HCT116 (cell line): Measurements from ENCODE around the gene RRM1. TPM values are rescaled to one million over a fixed set of nuclear protein-coding genes. Genes with fewer than 3 reads are reported as not detected.

Source experiments
- ATAC-seq: fragments of 200-7000 bp; cut with Tn5 transposase; 2 replicates; pipeline ENCODE4 v1.9.1; 2020; ENCODE audit warnings: mild to moderate bottlenecking, moderate library complexity
- BruUV-seq: library from RNA; stranded (reverse); fragments of 400-500 nt; replicated peaks from 2 replicates; lab custom pipeline; 2021; lab: Mats Ljungman, UMichigan
- CTCF ChIA-PET: fragments of 300-600 bp; sonication (Branson Sonifier 250); formaldehyde crosslinking; loops from one replicate; lab custom pipeline; 2021; ENCODE audit warnings: antibody characterized with exemption; lab: Charles Lee
- POLR2A ChIA-PET: fragments of 300-600, 350-600 bp; sonication (Branson Sonifier 250); formaldehyde crosslinking; loops from one replicate; lab custom pipeline; 2021; ENCODE audit warnings: antibody characterized with exemption; lab: Charles Lee
- RAD21 ChIA-PET, 2 experiments: fragments of 300-600 bp; sonication (Branson Sonifier 250); formaldehyde crosslinking; loops; one replicate each; lab custom pipeline; 2023; ENCODE audit warnings: low total read pairs in 2 of 2; ENCODE audit not compliant: uncharacterized antibody in 2 of 2, unreplicated experiment in 2 of 2, low non-redundant PET in 1 of 2; lab: Charles Lee
- DNase-seq: peaks from one replicate; pipeline ENCODE4 v3.0.0-alpha.2; 2010; ENCODE audit warnings: low read depth, low spot score
- H2AFZ ChIP-seq: fragments of 200-600 bp; shearing (Covaris generic), sonication (generic); 2 replicates; pipeline ENCODE4 v1.6.1; 2017; ENCODE audit warnings: low read depth, mixed run types, mixed read lengths, antibody characterized with exemption, low read length; ENCODE audit not compliant: poor library complexity, severe bottlenecking
- H3K27ac ChIP-seq: 2 replicates; pipeline ENCODE4 v1.5.1; 2012; ENCODE audit warnings: low read depth, low read length
- H3K27me3 ChIP-seq: fragments of 200-600 bp; sonication (generic); 2 replicates; pipeline ENCODE4 v1.6.1; 2016; ENCODE audit warnings: mixed run types, low read length, mixed read lengths; ENCODE audit not compliant: insufficient read depth
- H3K36me3 ChIP-seq, 2 experiments: fragments of 200-500 bp in 1 of 2; fragments of 200-600 bp in 1 of 2; sonication (Bioruptor generic) in 1 of 2; sonication (generic) in 1 of 2; 2 replicates each; pipeline versions ENCODE4 v1.5.1 to v1.6.1; 2014 to 2016; ENCODE audit warnings: low read length in 2 of 2, inconsistent platforms in 1 of 2, mixed read lengths in 1 of 2, mixed run types in 1 of 2; ENCODE audit not compliant: insufficient read depth in 2 of 2, control insufficient read depth in 1 of 2
- H3K4me1 ChIP-seq, 2 experiments: fragments of 200-600 bp in 1 of 2; sonication (generic) in 1 of 2; 2 replicates each; pipeline versions ENCODE4 v1.5.1 to v1.6.1; 2012 to 2017; ENCODE audit warnings: low read length in 2 of 2, inconsistent platforms in 1 of 2, mild to moderate bottlenecking in 1 of 2, mixed read lengths in 1 of 2, mixed run types in 1 of 2, moderate library complexity in 1 of 2; ENCODE audit not compliant: insufficient read depth in 2 of 2, control insufficient read depth in 1 of 2
- H3K4me2 ChIP-seq: fragments of 200-600 bp; sonication (generic); 2 replicates; pipeline ENCODE4 v1.6.1; 2017; ENCODE audit warnings: mixed run types, low read length, mixed read lengths
- H3K4me3 ChIP-seq, 2 experiments: fragments of 200-600 bp in 1 of 2; sonication (generic) in 1 of 2; replicated peaks in 1 of 2; 2 replicates each; pipeline ENCODE4 v1.5.1; 2011 to 2016; ENCODE audit warnings: low read length in 2 of 2, control low read depth in 1 of 2, low read depth in 1 of 2, mild to moderate bottlenecking in 1 of 2, mixed read lengths in 1 of 2, mixed run types in 1 of 2
- H3K79me2 ChIP-seq: fragments of 200-600 bp; sonication (generic); 2 replicates; pipeline ENCODE4 v1.6.1; 2017; ENCODE audit warnings: mild to moderate bottlenecking, mixed run types, low read length, moderate library complexity, mixed read lengths; ENCODE audit not compliant: insufficient read depth
- H3K9ac ChIP-seq: fragments of 200-600 bp; sonication (generic); 2 replicates; pipeline ENCODE4 v1.6.1; 2016; ENCODE audit warnings: low read length, mixed read lengths
- H3K9me2 ChIP-seq: fragments of 200-600 bp; sonication (generic), shearing (Covaris generic); 2 replicates; pipeline ENCODE4 v1.6.1; 2017; ENCODE audit warnings: mixed run types, mild to moderate bottlenecking, moderate library complexity; ENCODE audit not compliant: insufficient read depth
- H3K9me3 ChIP-seq, 2 experiments: fragments of 200-500 bp in 1 of 2; fragments of 200-600 bp in 1 of 2; sonication (Bioruptor generic) in 1 of 2; sonication (generic) in 1 of 2; 2 replicates each; pipeline ENCODE4 v1.6.1; 2014 to 2017; ENCODE audit warnings: low read length in 2 of 2, mixed read lengths in 2 of 2, inconsistent platforms in 1 of 2, low read depth in 1 of 2, mild to moderate bottlenecking in 1 of 2, mixed run types in 1 of 2, moderate library complexity in 1 of 2; ENCODE audit not compliant: control insufficient read depth in 1 of 2, insufficient read depth in 1 of 2
- H4K20me1 ChIP-seq: fragments of 200-600 bp; sonication (generic), shearing (Covaris generic); 2 replicates; pipeline ENCODE4 v1.6.1; 2017; ENCODE audit warnings: mixed run types, mild to moderate bottlenecking, moderate library complexity; ENCODE audit not compliant: insufficient read depth
- CBX3 ChIP-seq: IDR thresholded peaks from 2 replicates; pipeline ENCODE4 v1.6.1; 2012; ENCODE audit warnings: low read depth
- CEBPB ChIP-seq: IDR thresholded peaks from 2 replicates; pipeline ENCODE4 v1.6.1; 2012; ENCODE audit warnings: low read depth
- CTCF ChIP-seq, 3 experiments: fragments of 200-600 bp in 1 of 3; sonication (generic) in 1 of 3; IDR thresholded peaks in 2 of 3; conservative IDR thresholded peaks in 1 of 3; 2 replicates each; pipeline ENCODE4 v1.5.1; 2012 to 2017; ENCODE audit warnings: low read depth in 2 of 3, low read length in 2 of 3, antibody characterized with exemption in 1 of 3, borderline replicate concordance in 1 of 3, control low read depth in 1 of 3, mild to moderate bottlenecking in 1 of 3, mixed read lengths in 1 of 3, mixed run types in 1 of 3, moderate library complexity in 1 of 3; ENCODE audit not compliant: insufficient read depth in 1 of 3
- EGR1 ChIP-seq: IDR thresholded peaks from 2 replicates; pipeline ENCODE4 v1.6.1; 2012; ENCODE audit warnings: low read depth
- ELF1 ChIP-seq: IDR thresholded peaks from 2 replicates; pipeline ENCODE4 v1.6.1; 2012; ENCODE audit warnings: low read depth, borderline replicate concordance
- EZH2 ChIP-seq: fragments of 200-600 bp; sonication (generic); IDR thresholded peaks from 2 replicates; pipeline ENCODE4 v1.6.1; 2017; ENCODE audit warnings: antibody characterized with exemption, mixed run types
- FOSL1 ChIP-seq: IDR thresholded peaks from 2 replicates; pipeline ENCODE4 v1.6.1; 2012; ENCODE audit warnings: low read depth
- MAX ChIP-seq: IDR thresholded peaks from 2 replicates; pipeline ENCODE4 v1.6.1; 2012
- POLR2A ChIP-seq: IDR thresholded peaks from 2 replicates; pipeline ENCODE4 v1.7.0; 2011; ENCODE audit warnings: borderline replicate concordance; ENCODE audit not compliant: insufficient read depth, insufficient read length; ENCODE audit errors: extremely low read depth
- REST ChIP-seq: IDR thresholded peaks from 2 replicates; pipeline ENCODE4 v1.6.1; 2012; ENCODE audit warnings: low read depth
- SIN3A ChIP-seq: IDR thresholded peaks from 2 replicates; pipeline ENCODE4 v1.6.1; 2012; ENCODE audit warnings: low read depth
- SP1 ChIP-seq: IDR thresholded peaks from 2 replicates; pipeline ENCODE4 v1.6.1; 2012; ENCODE audit warnings: low read depth
- SRF ChIP-seq: IDR thresholded peaks from 2 replicates; pipeline ENCODE4 v1.6.1; 2012; ENCODE audit warnings: low read depth
- TCF7L2 ChIP-seq: IDR thresholded peaks from 2 replicates; pipeline ENCODE4 v1.7.0; 2011; ENCODE audit warnings: borderline replicate concordance, inconsistent platforms; ENCODE audit not compliant: insufficient read depth, insufficient read length; ENCODE audit errors: extremely low read depth
- ZFX ChIP-seq: fragments of 450-650 bp; IDR thresholded peaks from 2 replicates; pipeline ENCODE4 v1.6.1; 2017
- ZNF274 ChIP-seq: fragments of 200-500 bp; sonication (Bioruptor generic); IDR thresholded peaks from 2 replicates; pipeline ENCODE4 v1.6.1; 2014; ENCODE audit warnings: mild to moderate bottlenecking, low read depth, low read length, inconsistent platforms
- intact Hi-C: fragments of 100-400 bp; cut with micrococcal nuclease; formaldehyde crosslinking; loops from 2 replicates; pipeline ENCODE4 v1.10.0; 2022
- total RNA-seq: library from RNA; stranded (reverse); gene quantifications from one replicate; pipeline ENCODE4 v1.2.1, GENCODE V29; 2021; ENCODE audit not compliant: unreplicated experiment
- TF ChIP-seq, protein P1 (sequence below): IDR thresholded peaks from 2 replicates; pipeline ENCODE4 v1.6.1; 2012

Gene RRM1
- total RNA-seq, 1 experiment from 2014 or later: 134 TPM

DNA sequence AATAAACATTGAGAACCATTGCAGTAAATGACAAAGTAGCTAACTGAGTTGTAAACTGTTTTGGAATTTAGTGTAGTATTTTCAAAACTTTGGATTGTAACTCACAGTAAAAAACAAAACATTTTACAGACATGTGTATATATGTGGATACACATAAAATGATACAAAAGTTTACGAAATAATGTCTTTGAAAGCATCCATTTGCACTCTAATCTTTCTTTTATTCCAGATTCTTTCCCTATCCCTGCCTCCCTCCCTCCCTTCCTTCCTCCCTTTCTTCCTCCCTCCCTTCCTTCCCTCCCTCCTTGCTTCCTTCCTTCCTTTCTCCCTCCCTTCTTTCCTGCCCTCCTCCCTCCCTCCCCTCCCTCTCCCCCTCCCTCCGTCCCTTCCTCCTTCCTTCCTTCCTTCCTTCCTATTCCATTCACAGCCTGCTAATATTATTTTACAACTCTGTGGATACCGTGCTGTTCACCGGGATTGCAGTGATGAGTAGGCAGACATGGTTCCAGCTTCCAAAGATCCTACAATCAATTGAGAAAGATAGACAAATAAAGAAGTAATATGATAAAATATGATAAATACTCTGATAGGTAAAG lies 3.5 kb downstream of the RRM1 start (continued):
- TF ChIP-seq POLR2A (no peak), ZFX (no peak), MAX (no peak)
- TF ChIP-seq, protein P1, sequence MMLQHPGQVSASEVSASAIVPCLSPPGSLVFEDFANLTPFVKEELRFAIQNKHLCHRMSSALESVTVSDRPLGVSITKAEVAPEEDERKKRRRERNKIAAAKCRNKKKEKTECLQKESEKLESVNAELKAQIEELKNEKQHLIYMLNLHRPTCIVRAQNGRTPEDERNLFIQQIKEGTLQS: no peak
- TF ChIP-seq, all 23 proteins: peak for 0

DNA sequence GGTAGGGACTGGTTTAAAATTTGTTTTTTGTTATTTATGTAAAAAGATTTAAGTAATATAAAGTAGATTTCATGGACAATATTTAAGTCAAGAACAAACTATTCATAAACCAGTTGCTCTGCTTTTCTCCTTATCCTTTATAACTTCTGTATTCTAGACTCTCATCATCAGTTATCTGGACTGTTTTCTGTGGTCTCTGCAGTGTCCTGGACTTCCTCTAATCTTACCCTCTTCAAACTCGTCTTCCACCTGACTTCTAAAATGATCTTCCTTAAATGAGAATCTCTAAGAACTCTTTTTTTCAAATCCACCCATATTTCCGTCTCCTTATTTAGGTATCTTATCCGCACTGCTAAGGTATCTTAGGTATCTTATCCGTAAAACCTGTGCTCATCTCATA lies 8.1 kb downstream of the RRM1 start:
- Histone ChIP-seq H3K9me3 (no peaks in the 10 kb centered on the region), H3K36me3 (peaks cover 13 to 27% of the 10 kb centered on the region in 2 experiments; a peak in 3 of 4 replicates), H4K20me1 (no peaks in the 10 kb centered on the region; the same call in 1 of the 2 replicates), H2AFZ (no peak overlapping the region), H3K9ac (no peak overlapping the region), H3K4me1 (no peaks in the 10 kb centered on the region), H3K27ac (no peak overlapping the region), H3K4me2 (no peak overlapping the region), H3K27me3 (no peaks in the 10 kb centered on the region), H3K79me2 (peaks cover 76% of the 10 kb centered on the region), H3K4me3 (no peak overlapping the region), H3K9me2 (no peaks in the 10 kb centered on the region)
- DNase-seq (no peak), ATAC-seq (no peak)
- ChIA-PET POLR2A (no interaction called here), CTCF (no interaction called here), RAD21 (no interaction called here)
- BruUV-seq: no TSS peak
- intact Hi-C loops: no loop called here
- TF ChIP-seq SIN3A (no peak), CBX3 (no peak), CEBPB (no peak), FOSL1 (no peak), TCF7L2 (no peak), SRF (no peak), SP1 (no peak), MAX (no peak), REST (no peak), ELF1 (no peak), ZFX (no peak), EZH2 (no peak), EGR1 (no peak), CTCF (IDR thresholded peaks at IDR 0.05 in 2 of 3, conservative IDR thresholded peaks at IDR 0.05 in 1 of 3; ENCODE audit: borderline replicate concordance in 1 of 3, insufficient read depth in 1 of 3, low read depth in 2 of 3, low read length in 2 of 3) (no peak), ZNF274 (no peak)
- TF ChIP-seq, protein P1: no peak
